IPS-15b (cell line): ENCODE data around the gene ZNF432.
"Not testable (repeated sequence)": the region's sequence is repeated elsewhere in the genome, so short reads cannot be mapped to it uniquely, and the experiment has no call there.

ENCODE experiments used
- H3K27me3 ChIP-seq: one replicate; pipeline ENCODE4 v1.6.1; 2013; ENCODE audit warnings: low read length; ENCODE audit not compliant: control insufficient read depth, insufficient read depth
- H3K36me3 ChIP-seq: one replicate; pipeline ENCODE4 v1.6.1; 2013; ENCODE audit warnings: low read length; ENCODE audit not compliant: control insufficient read depth, insufficient read depth
- H3K4me1 ChIP-seq: one replicate; pipeline ENCODE4 v1.6.1; 2013; ENCODE audit warnings: mild to moderate bottlenecking, low read length; ENCODE audit not compliant: control insufficient read depth, insufficient read depth
- H3K4me3 ChIP-seq: one replicate; pipeline ENCODE4 v1.5.1; 2013; ENCODE audit warnings: low read depth, low read length
- H3K9ac ChIP-seq: one replicate; pipeline ENCODE4 v1.6.1; 2013; ENCODE audit warnings: low read depth, mild to moderate bottlenecking, low read length
- H3K9me3 ChIP-seq: one replicate; pipeline ENCODE4 v1.6.1; 2013; ENCODE audit warnings: mild to moderate bottlenecking, low read length; ENCODE audit not compliant: control insufficient read depth, insufficient read depth

The ZNF432 gene

DNA sequence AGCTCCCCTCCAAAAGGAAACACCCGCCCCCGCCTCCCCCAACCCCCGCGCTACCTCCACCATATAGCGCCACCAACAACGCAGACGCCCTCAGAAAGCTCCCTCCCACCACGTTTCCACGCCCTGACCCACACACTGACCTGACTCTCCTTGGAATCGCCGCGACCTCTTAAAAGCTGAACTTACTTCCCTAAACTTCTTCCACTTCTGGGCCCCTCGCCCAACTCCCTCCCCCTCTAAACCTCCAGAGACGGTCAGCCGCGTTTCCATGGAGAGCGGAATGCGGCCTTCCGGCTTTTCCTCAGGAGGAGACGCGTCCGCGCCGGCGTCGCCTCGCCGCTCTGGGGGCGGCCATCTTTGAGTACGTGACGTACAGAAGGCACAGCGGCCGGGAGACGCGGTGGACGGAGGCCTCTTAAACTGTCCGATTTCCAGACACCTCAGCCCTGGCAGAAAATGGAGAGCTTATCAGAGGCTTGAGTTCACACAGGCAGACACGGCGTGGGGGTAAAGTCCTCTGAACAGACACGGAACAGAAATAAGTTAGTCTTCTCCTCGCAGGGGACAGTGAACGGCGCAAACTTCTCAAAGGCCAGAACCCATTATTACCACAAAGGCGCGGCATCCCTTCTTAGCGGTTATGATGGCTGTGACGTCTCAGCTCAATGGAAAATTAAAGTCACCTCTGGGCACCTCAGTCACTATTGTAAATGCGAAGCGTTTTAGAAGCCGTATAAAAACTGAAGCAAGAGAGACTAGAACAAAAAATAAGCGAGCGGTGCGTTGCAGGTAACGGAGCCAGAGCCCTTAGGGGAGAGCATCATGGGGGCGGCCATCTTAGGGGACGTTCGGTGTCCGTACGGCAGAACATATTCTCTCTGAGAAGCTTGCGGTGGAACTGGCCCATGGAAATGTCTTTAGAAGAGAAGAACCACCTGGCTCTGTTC is at the start of gene ZNF432:
TSS of gene ZNF432 (minus strand) at position 284 of the 947 bp plus-strand sequence. CDS start 1,970 bp downstream, outside the sequence.
- Histone ChIP-seq H3K9me3 (no peaks in the 10 kb centered on the region), H3K9ac (peak within 1 kb of the TSS; percentile 70), H3K4me3 (peak within 1 kb of the TSS; percentile 84), H3K36me3 (no peaks in the 10 kb centered on the region), H3K4me1 (peaks cover 6% of the 10 kb centered on the region), H3K27me3 (no peaks in the 10 kb centered on the region)

DNA sequence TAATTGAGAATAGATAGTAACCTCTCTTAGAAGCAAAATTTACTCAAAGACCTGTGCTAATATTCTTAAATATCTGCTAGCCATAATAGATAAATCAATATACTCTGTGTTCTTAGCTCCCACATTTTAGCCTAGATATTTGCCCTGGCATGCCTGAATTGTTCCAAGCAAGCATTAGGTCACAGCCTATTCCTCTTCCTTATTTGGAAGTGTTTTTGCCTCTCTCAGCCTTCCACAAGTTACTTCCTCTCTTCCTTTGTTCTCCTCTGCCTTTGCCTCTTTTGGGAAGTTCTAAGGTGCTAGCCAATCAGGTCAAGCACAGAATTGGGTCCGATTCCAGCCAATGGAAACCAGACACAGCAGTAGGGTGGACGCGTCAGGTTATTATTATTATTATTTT is 47.8 kb upstream of the ZNF432 start:
- H3K9me3 ChIP-seq, H3K4me1 ChIP-seq, H3K9ac ChIP-seq, H3K4me3 ChIP-seq, H3K36me3 ChIP-seq, H3K27me3 ChIP-seq: not testable (repeated sequence)

GRCh38 chr19:52095172-52096014 is 46.8 kb upstream of the ZNF432 start, which contains the start of gene ZNF841:
Gene ZNF841, minus strand, starts transcription at chr19:52095765. Its CDS starts 10,964 bp downstream, at chr19:52084801.
- H3K9me3 ChIP-seq: peaks cover 4% of the 10 kb centered on the region
- H3K9ac ChIP-seq: peak within 1 kb of the TSS; percentile 95
- no peaks in the 10 kb centered on the region for H3K36me3 ChIP-seq
- no peaks in the 10 kb centered on the region for H3K4me1 ChIP-seq
- H3K27me3 ChIP-seq: no peaks in the 10 kb centered on the region
- peak within 1 kb of the TSS; percentile 99 for H3K4me3 ChIP-seq

GRCh38 chr19:52094526-52095130 is 46.0 kb upstream of the ZNF432 start:
- no peaks in the 10 kb centered on the region for H3K36me3 ChIP-seq
- no peaks in the 10 kb centered on the region for H3K27me3 ChIP-seq
- H3K9ac ChIP-seq: peak overlapping the region; percentile 95
- peak overlapping the region; percentile 99 for H3K4me3 ChIP-seq
- H3K9me3 ChIP-seq: peaks cover 4% of the 10 kb centered on the region
- no peaks in the 10 kb centered on the region for H3K4me1 ChIP-seq

- no peak overlapping the region for H3K9ac ChIP-seq
- H3K9me3 ChIP-seq: no peaks in the 10 kb centered on the region
- H3K36me3 ChIP-seq: peaks cover 20% of the 10 kb centered on the region
- no peak overlapping the region for H3K4me3 ChIP-seq
- H3K4me1 ChIP-seq: no peaks in the 10 kb centered on the region
- H3K27me3 ChIP-seq: no peaks in the 10 kb centered on the region
Observed at GRCh38 chr19:52086481-52086880, 37.8 kb upstream of the ZNF432 start.

- H3K27me3 ChIP-seq: no peaks in the 10 kb centered on the region
- no peak overlapping the region for H3K9ac ChIP-seq
- no peak overlapping the region for H3K4me3 ChIP-seq
- peaks cover 23% of the 10 kb centered on the region for H3K36me3 ChIP-seq
- H3K9me3 ChIP-seq: peaks cover 30% of the 10 kb centered on the region
- no peaks in the 10 kb centered on the region for H3K4me1 ChIP-seq
Observed at GRCh38 chr19:52070496-52070895, 21.9 kb upstream of the ZNF432 start.

DNA sequence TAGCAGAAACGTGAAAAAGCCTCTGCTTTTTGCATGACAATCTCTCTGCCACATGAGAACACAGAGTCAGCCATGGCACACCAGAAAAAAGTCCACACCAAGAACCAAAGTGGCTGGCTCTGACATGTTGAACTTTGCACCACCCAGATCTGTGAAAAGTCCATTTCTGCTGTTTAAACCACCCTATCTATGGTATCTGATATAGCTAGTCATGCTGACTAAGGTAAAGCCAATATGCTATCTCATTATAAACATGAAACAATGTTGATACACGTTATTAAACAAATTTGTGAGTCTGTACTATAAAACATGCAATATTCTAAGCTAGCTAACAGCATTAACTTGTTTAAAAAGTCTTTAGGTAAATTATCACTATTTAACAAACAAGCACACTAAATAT is 21.0 kb upstream of the ZNF432 start:
- Histone ChIP-seq H3K9me3 (peaks cover 39% of the 10 kb centered on the region), H3K36me3 (peaks cover 22% of the 10 kb centered on the region), H3K9ac (no peak overlapping the region), H3K4me1 (no peaks in the 10 kb centered on the region), H3K27me3 (no peaks in the 10 kb centered on the region), H3K4me3 (no peak overlapping the region)

- Histone ChIP-seq H3K4me1 (no peaks in the 10 kb centered on the region), H3K4me3 (no peak overlapping the region), H3K27me3 (no peaks in the 10 kb centered on the region), H3K9ac (no peak overlapping the region), H3K36me3 (peaks cover 29% of the 10 kb centered on the region), H3K9me3 (peaks cover 44% of the 10 kb centered on the region)
Observed at GRCh38 chr19:52066258-52066863, 17.7 kb upstream of the ZNF432 start.

DNA sequence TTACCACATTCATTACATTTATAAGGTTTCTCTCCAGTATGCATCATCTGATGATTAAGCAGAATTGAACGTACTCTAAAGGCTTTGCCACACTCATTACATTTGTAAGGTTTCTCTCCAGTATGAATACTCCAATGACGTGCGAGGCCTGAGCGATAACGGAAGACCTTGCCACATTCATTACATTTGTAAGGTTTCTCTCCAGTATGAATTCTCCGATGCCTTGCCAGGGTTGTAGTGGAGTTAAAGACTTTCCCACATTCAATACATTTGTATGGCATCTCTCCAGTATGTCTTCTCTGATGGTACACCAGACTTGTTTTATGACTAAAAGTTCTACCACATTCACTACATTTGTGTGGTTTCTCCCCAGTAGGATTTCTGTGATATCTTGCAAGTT is 16.8 kb upstream of the ZNF432 start:
- peaks cover 38% of the 10 kb centered on the region for H3K9me3 ChIP-seq
- H3K4me1 ChIP-seq: no peaks in the 10 kb centered on the region
- no peaks in the 10 kb centered on the region for H3K27me3 ChIP-seq
- peaks cover 24% of the 10 kb centered on the region for H3K36me3 ChIP-seq
- no peak overlapping the region for H3K4me3 ChIP-seq
- no peak overlapping the region for H3K9ac ChIP-seq

GRCh38 chr19:52056480-52056879 is 7.8 kb upstream of the ZNF432 start:
- not testable (repeated sequence) for H3K4me3 ChIP-seq, H3K4me1 ChIP-seq, H3K9me3 ChIP-seq, H3K27me3 ChIP-seq, H3K9ac ChIP-seq, H3K36me3 ChIP-seq

GRCh38 chr19:52051736-52052135 is 3.1 kb upstream of the ZNF432 start:
- H3K9ac ChIP-seq, H3K9me3 ChIP-seq, H3K36me3 ChIP-seq, H3K4me3 ChIP-seq, H3K4me1 ChIP-seq, H3K27me3 ChIP-seq: not testable (repeated sequence)
